HG02981 (cell line): ENCODE measurements around the gene SEMA3D.

Source experiments
- ATAC-seq: cut with Tn5 transposase; IDR thresholded peaks from one replicate; pipeline ENCODE4 v1.9.1; 2021; ENCODE audit warnings: mild to moderate bottlenecking, moderate library complexity; ENCODE audit not compliant: unreplicated experiment

The SEMA3D gene

GRCh38 chr7:85039196-85039923 is 147.5 kb downstream of the SEMA3D start:
- ATAC-seq, result peak; percentile 69

DNA sequence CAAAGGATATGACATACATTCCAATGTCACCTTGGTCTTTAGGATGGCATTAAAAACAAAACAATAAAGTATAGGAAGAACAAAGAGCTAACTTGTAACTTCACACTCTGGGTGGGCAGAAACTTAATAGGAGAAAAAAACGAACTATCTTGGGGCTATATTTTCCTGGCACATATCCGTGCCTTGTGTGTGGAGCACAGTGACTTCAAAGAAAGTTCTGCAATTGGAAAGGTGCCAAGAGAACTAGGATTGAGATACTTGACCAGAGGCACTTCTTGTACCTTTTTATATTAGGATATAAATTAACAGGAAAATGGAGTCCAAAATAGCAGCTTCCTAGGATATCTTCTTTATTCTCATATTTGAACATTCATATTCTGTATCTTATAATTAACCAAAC is 148.4 kb downstream of the SEMA3D start:
- ATAC-seq, result no peak

DNA sequence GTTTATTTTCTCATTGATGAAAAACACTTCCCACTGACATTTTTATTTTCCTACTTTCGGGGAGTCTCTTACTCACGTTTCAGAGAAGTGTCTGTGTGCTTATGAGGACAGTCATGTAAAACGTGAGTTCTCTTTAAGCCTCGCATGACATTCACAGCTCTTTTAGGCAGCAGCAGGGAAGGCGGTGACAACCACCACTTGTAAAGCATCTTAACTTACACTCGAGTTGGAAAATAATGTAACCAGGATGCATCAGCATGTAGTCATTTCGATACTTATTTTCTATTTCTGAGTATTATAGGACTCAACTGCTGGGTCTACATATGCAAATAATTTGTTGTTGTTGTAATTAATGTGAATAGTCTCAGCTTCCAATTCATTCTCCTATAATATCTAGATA is 153.6 kb downstream of the SEMA3D start:
- ATAC-seq, result no peak

- ATAC-seq, result no peak
Measured at GRCh38 chr7:85031475-85031874, 155.4 kb downstream of the SEMA3D start.

DNA sequence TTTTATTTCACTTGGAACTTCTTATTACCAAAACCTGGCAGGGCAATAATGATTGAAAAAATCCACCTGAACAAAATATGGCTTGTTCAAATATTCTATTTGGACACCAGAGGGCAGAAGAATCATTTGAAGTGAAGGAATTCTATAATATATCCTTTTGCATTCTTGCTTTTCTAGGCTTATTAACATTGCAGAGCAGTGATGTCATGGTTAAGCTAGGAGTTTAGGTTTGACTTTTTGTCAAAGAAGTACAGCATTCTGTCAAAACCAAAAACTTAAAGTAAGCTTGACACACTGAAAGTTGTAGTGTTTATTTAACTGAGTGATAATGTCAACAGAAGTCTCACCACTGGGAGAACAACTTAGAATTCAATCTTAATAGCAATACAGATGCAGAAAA is 156.0 kb downstream of the SEMA3D start:
- peak; percentile 56 for ATAC-seq

DNA sequence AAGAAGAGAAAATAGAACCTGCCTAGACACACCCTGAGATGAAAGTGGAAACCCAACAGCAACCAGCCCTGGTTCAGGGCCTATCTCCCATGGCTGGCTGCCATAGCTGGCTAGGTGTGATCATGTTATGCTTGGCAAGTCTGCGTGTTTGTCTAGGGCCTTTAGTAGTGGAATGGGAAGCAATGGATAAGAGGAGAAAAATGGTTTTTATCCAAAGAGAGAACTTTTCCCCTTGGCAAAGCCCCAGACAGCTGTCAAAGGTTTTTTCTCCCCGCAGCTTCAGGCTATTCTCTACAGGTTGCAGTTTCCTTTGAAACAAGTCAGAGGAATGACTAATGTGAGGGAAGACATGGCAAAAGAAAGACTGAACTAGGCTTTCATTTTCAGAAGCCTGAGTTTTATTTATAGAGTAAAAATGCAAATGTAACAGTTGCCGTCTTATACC is 161.5 kb downstream of the SEMA3D start:
- ATAC-seq, result no peak

DNA sequence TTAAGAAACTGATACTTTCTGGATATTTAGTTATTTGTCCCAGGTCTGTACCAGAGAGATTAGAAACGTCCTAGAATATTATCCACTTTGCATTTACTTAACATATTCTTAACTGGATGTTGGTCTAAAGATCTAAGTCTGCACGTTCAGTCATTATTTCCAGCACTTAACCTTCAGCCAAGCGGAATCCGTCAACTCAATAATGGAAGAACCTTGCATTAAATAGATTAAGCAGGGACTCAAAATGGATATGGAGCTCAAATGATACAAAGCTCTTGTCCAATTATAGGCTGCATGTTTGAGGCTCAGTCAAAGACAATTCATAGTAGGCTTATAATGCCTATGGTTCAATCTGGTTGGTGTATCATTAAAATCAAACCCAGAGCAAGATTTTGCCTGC is 162.9 kb downstream of the SEMA3D start:
- no peak for ATAC-seq

DNA sequence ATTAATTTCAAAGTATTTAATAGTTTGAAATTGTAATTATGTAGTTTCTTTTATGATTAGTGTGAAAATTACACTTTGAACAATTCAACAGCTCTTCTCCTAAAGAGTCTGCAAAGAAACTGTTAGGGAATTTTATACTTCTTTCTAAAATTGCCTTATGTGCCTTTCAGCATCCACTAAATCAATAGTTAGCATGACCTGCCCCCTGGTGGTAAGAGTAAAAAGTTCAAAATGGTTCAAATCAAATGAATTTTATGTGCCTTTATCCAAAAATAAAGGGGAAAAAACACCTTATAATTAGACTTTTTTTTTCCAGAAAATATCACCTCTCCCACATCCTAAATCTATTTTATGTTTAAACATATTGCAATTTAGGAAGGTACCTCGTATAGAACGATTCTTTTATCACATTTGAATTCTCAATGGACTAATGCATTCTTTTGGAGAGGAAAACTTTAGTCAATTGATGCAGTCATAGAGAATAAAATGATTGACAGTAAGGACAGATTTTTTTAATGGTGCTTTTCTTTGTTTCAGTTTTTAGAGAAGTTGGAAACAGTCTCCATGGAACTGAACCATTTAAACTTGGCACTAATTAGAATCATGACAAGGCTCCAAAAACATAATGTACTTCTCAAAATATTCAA is 163.7 kb downstream of the SEMA3D start:
- ATAC-seq, result no peak

DNA sequence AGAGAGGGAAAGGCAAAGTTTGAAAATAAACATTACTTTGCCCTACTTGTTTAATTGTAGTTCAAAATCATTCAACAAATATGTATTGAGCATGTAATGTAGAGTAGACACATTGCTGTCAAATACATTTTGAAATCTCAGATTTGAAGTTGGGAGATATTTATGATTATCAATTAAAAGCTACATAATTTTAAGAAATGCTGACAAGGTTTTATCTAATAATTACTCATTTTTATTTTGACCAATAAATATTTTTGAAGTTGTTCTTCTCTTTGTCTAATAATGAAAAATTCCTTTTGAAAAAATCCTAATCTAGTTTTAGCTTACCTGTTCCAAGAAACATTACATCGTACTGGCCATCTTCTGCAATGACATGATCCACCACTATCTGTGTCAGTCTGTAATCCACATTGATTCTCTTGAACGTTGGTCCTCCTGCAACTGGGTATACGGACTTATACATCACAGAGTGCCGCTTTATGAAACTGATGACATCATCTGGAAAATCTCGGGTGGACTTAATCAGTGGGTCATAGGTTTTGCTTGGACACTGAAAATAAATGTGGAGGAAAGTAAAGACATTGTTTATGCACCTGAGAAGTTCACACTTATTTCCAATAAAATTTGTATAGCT is 164.7 kb downstream of the SEMA3D start:
- ATAC-seq, result no peak

- ATAC-seq, result no peak
Measured at GRCh38 chr7:85021101-85021704, 165.7 kb downstream of the SEMA3D start.

- no peak for ATAC-seq
Measured at GRCh38 chr7:85019778-85020177, 167.1 kb downstream of the SEMA3D start.

DNA sequence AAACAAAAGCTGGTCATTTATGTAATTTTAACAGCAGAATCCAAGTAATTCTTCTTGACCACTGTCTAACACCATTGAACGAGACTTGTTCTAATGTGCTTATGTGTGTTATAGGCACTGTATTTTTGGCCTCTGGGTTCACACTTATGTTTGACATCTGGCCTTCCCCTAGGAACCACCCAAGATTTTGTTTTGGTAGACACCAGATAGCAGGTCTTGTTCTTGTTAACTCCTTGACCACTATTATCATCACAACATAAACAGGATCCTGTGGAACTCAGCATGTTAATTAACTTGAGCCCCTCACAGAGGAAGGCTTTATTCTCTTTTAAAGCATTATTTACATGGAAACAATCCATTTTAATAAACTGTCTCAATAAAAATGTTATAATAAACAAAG is 167.7 kb downstream of the SEMA3D start:
- ATAC-seq, result no peak

GRCh38 chr7:85018498-85018897 is 168.4 kb downstream of the SEMA3D start:
- no peak for ATAC-seq

DNA sequence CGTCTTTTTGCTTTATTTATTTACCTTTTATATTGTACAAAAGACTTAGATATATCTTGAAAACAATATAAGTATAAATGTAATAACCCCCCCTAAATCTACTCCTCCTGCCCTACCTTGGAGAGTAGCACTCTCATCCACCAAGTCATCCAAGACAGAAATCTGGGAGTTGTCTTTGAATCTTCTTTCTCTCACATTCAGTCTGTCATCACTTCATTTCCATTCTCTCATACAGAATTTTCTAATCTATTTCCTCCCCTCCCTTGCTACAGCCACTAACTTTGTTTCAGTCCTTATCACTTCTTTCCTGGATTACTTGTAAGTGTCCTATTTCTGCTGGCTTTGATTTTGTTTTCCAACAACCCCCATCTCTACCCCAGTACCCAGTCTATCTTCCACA is 170.6 kb downstream of the SEMA3D start:
- ATAC-seq, result no peak

DNA sequence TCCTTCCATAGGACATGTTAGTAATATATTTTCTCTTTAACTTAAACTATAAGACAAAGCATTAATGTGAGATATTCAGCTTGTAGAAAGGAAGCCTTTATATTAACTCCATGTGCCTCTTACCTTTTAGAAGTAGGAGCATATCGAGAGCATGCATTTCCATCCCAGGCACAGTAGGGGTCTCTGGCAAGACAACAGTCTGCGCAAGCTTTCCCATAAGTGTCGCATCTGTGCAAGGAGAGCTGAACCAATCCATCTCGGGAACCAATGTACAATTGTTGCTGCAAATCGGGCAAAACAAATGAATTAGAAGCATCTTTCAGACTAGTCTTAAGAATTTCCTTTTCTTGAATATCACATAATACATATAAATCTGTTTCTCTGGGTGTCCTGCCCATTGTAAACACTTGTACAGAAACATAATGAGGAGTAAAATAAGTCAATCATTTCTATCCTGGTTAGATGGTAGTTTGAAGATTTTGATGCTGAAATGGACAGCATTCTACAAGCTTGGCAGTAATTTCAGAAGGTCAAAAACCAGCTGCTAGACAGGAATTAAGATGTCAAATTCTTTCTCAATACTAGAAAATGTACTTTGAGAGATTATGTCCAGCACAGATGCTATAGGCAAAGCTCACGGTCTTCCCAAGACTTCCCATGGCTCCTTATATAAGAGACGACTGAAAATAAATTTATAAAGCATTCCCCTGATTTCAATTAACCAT is 171.8 kb downstream of the SEMA3D start:
- no peak for ATAC-seq

DNA sequence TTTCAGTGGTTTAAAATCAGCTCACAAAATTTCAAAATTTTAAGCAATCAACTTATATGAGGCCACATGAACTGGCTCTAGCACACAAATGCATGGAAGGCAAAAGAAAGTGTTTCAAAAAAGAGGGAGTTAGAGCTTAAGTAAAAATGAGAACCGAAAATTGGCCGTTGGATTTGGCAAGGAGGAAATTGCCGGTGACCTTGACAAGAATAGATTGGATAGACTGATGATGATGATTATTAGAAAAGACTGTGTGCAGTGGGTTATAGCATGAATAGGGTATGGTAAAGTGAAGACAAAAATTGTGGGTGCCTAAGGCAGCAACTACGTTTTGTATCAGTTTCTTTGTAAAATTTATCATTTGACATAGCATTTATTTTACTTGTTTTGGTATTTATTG is 175.7 kb downstream of the SEMA3D start:
- ATAC-seq, result no peak

DNA sequence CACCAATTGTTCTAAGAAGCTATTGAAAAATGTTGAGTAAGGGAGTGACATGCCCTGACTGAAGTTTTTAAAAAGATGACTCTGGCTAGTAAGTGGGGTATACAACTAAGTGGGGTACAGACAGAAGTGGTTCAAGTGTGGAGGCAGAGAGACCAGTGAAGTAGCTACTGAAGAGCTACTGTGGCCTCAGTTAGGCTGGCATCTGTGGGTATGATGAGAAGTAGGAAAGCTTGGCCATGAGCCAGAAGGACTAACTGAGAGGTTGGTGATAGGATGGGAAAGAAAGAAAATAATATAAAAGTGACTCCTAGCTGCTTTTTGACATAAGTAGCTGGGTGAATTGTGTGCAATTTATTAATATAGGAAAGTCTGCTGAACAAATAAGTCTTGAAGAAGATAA is 176.6 kb downstream of the SEMA3D start:
- ATAC-seq, result no peak

DNA sequence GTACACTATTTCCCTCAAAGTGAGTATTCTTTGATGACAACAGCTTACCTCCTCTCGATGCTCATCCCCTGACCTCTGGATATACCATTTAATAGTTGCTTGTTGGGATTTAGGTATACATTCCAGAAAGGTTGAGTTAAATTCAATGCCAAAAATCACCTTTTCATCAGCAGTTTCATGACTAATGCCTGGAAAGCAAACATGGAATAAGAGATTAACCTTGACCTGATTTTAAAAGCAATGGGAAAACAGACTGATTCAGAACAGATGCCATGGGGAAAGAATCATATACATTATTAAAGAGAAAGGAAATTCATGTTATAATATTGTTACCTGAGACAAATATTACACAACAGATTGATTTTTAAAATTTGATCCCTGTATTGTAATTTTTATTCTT is 180.1 kb downstream of the SEMA3D start:
- ATAC-seq, result no peak

- ATAC-seq, result no peak
Measured at GRCh38 chr7:85004402-85004801, 182.5 kb downstream of the SEMA3D start.

GRCh38 chr7:85001495-85002345 is 185.1 kb downstream of the SEMA3D start:
- ATAC-seq, result no peak
